Measurements from ENCODE around the gene FSTL3.

FSTL3 gene

GRCh38 chr19:642767-643727 is 33.1 kb upstream of the FSTL3 start:
- TF ChIP-seq ZFX (IDR thresholded peaks at IDR 0.05), result no peak
- no peak overlapping the region for H3K27ac ChIP-seq

DNA sequence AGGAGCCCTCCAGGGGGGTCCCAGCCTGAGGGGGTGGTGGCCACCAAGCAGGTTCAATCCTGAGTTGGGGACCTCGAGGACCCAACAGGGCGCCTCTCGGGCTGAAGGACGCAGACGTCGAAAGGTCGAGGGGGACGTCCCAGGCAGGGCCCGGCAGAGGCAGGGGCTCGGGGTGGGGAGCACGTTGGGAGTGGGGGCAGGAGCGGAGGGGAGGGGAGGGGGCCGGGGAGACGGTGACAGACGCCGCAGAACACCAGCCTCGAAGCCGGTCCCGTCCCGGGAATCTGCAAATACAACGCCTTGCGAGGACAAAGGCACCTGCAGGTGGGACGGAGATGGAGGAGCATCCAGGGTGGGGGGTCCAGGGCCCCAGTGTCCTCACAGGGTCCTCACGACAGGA is 32.5 kb upstream of the FSTL3 start:
- TF ChIP-seq ZFX (IDR thresholded peaks at IDR 0.05) (no peak), CTCF (conservative IDR thresholded peaks at IDR 0.05) (no peak)
- no peak overlapping the region for H3K27ac ChIP-seq

DNA sequence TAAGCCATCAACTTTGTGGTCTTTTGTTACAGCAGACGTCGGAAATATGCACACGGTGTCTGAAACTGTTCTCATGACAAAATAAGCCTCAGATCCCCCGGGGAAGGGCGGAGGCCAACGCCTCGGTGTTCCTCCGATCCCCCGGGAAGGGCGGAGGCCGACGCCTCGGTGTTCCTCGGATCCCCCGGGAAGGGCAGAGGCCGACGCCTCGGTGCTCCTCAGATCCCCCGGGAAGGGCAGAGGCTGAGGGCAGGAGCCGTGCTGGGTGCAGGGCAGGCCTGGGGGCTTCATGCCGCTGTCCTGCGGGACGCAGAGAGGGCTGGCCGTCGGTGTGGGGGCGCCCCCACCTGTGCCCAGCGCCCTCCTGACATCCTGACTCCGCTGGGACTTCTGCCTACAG is 31.8 kb upstream of the FSTL3 start:
- no peak overlapping the region for H3K27ac ChIP-seq
- no peak for TF ChIP-seq ZFX (IDR thresholded peaks at IDR 0.05)
- no peak for TF ChIP-seq CTCF (conservative IDR thresholded peaks at IDR 0.05)

- no peak for TF ChIP-seq ZFX (IDR thresholded peaks at IDR 0.05)
- TF ChIP-seq CTCF (conservative IDR thresholded peaks at IDR 0.05), result no peak
- no peak overlapping the region for H3K27ac ChIP-seq
These were observed 31.4 kb upstream of the FSTL3 start for GRCh38 chr19:644789-645188.

DNA sequence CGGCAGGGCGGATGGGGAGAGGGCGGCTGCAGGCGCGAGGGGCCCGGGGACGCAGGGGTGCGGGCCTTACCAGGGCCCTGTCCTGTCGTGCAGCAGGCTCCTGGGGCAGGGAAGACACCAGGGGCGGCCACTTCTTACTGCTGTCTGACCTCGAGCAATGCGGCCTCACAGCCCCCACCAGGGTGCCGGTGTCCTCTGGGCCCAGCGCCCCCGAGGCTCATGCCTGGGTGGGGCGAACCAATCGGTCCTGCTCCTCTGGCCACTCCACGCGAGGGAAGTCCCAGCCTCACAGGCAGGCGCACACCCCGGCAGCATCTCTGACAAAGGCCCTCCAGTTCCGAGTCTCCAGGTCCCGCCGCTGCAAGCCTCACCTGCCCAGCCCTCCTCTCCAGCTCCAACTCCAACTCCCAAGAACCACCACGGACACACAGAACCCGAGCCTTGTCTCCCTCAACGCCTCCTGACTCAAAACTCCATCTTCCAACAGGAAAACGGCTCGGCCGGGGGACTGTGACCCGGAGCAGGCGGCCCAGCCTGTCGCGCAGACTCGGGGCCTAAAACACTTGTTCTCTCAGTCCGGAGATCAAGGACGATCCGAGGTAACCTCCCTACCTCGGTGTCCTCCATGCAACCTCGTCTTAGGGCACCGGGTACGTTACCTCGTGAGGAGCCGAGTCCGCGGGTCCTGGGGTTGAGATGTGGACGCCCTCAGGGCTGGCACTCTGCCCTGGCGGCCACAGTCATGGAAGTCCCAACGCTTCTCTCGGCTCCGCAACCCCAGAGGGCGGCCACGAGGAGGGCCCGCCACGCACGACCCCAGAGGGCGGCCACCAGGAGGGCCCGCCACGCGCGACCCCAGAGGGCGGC is 30.0 kb upstream of the FSTL3 start:
- no peak for TF ChIP-seq CTCF (conservative IDR thresholded peaks at IDR 0.05)
- TF ChIP-seq ZFX (IDR thresholded peaks at IDR 0.05), result no peak
- no peak overlapping the region for H3K27ac ChIP-seq

GRCh38 chr19:646779-647565 is 29.2 kb upstream of the FSTL3 start:
- TF ChIP-seq CTCF (conservative IDR thresholded peaks at IDR 0.05) (no peak), ZFX (IDR thresholded peaks at IDR 0.05) (no peak)
- no peak overlapping the region for H3K27ac ChIP-seq

GRCh38 chr19:647566-648284 is 28.5 kb upstream of the FSTL3 start:
- no peak for TF ChIP-seq CTCF (conservative IDR thresholded peaks at IDR 0.05)
- TF ChIP-seq ZFX (IDR thresholded peaks at IDR 0.05), result no peak
- no peak overlapping the region for H3K27ac ChIP-seq
